IMR-90 (cell line): ENCODE measurements around the gene CARMIL1. TPM values are rescaled to one million over a fixed set of nuclear protein-coding genes. Genes with fewer than 3 reads are reported as not detected.

Source experiments
- ATAC-seq: fragments of 200-7000 bp; cut with Tn5 transposase; 2 replicates; pipeline ENCODE4 v1.9.1; 2020; ENCODE audit warnings: low read depth, mild to moderate bottlenecking, moderate library complexity
- BruUV-seq: library from RNA; stranded (reverse); fragments of 400-500 nt; replicated peaks from 2 replicates; lab custom pipeline; 2021; lab: Mats Ljungman, UMichigan
- CTCF ChIA-PET: fragments of 300-600 bp; formaldehyde crosslinking; extraction: SDS; loops from one replicate; lab custom pipeline; 2021; ENCODE audit warnings: antibody characterized with exemption; lab: Yijun Ruan, JAX
- POLR2A ChIA-PET: fragments of 300-600 bp; sonication (Branson Sonifier 250); formaldehyde crosslinking; loops from one replicate; lab custom pipeline; 2022; ENCODE audit warnings: antibody characterized with exemption; ENCODE audit not compliant: unreplicated experiment; lab: Charles Lee
- DNase-seq: peaks from one replicate; pipeline ENCODE4 v3.0.0; 2013
- H2AFZ ChIP-seq: replicated peaks from 2 replicates; pipeline ENCODE3; 2013; ENCODE audit warnings: low read length, mild to moderate bottlenecking; ENCODE audit not compliant: poor library complexity
- H2AK5ac ChIP-seq: 2 replicates; pipeline ENCODE4 v1.6.1; 2013; ENCODE audit warnings: low read depth, low read length, inconsistent platforms
- H2AK9ac ChIP-seq: replicated peaks from 2 replicates; pipeline ENCODE3; 2013; ENCODE audit warnings: mild to moderate bottlenecking, low read depth, low read length, moderate library complexity; ENCODE audit not compliant: poor library complexity
- H2BK120ac ChIP-seq: 2 replicates; pipeline ENCODE4 v1.6.1; 2013; ENCODE audit warnings: low read depth, low read length, inconsistent platforms
- H2BK15ac ChIP-seq: 3 replicates; pipeline ENCODE4 v1.6.1; 2013; ENCODE audit warnings: low read depth, low read length, inconsistent platforms
- H2BK20ac ChIP-seq: 2 replicates; pipeline ENCODE4 v1.6.1; 2013; ENCODE audit warnings: low read depth, mild to moderate bottlenecking, inconsistent platforms, low read length, moderate library complexity
- H2BK5ac ChIP-seq: 2 replicates; pipeline ENCODE4 v1.6.1; 2013; ENCODE audit warnings: mild to moderate bottlenecking, low read depth, low read length, inconsistent platforms; ENCODE audit not compliant: poor library complexity, severe bottlenecking
- H3K14ac ChIP-seq: replicated peaks from 2 replicates; pipeline ENCODE4 v1.6.1; 2013; ENCODE audit warnings: low read depth, low read length, inconsistent platforms
- H3K18ac ChIP-seq: 2 replicates; pipeline ENCODE4 v1.6.1; 2013; ENCODE audit warnings: low read depth, low read length, control low read depth
- H3K23ac ChIP-seq: 2 replicates; pipeline ENCODE4 v1.6.1; 2013; ENCODE audit warnings: low read depth, low read length, inconsistent platforms
- H3K27ac ChIP-seq: 2 replicates; pipeline ENCODE4 v1.5.1; 2013; ENCODE audit warnings: mild to moderate bottlenecking, control low read depth, low read length; ENCODE audit not compliant: insufficient read depth
- H3K27me3 ChIP-seq: 2 replicates; pipeline ENCODE4 v1.6.1; 2013; ENCODE audit warnings: low read length; ENCODE audit not compliant: control insufficient read depth, insufficient read depth
- H3K36me3 ChIP-seq: 2 replicates; pipeline ENCODE4 v1.6.1; 2013; ENCODE audit warnings: low read length, mixed read lengths; ENCODE audit not compliant: control insufficient read depth, insufficient read depth
- H3K4ac ChIP-seq: 2 replicates; pipeline ENCODE4 v1.6.1; 2013; ENCODE audit warnings: low read depth, low read length, inconsistent platforms
- H3K4me1 ChIP-seq: 2 replicates; pipeline ENCODE4 v1.6.1; 2013; ENCODE audit warnings: low read length, mixed read lengths; ENCODE audit not compliant: control insufficient read depth, insufficient read depth
- H3K4me2 ChIP-seq: 2 replicates; pipeline ENCODE4 v1.6.1; 2013; ENCODE audit warnings: low read depth, mild to moderate bottlenecking, control low read depth, low read length, moderate library complexity
- H3K4me3 ChIP-seq: 2 replicates; pipeline ENCODE4 v1.5.1; 2013; ENCODE audit warnings: low read depth, mild to moderate bottlenecking, control low read depth, low read length, moderate library complexity; ENCODE audit not compliant: insufficient read depth
- H3K56ac ChIP-seq: 2 replicates; pipeline ENCODE4 v1.6.1; 2013; ENCODE audit warnings: low read length, inconsistent platforms; ENCODE audit not compliant: insufficient read depth; ENCODE audit errors: extremely low read depth
- H3K79me1 ChIP-seq, 2 experiments: 2 replicates each; pipeline ENCODE4 v1.6.1; 2013; ENCODE audit warnings: low read length in 2 of 2, inconsistent platforms in 1 of 2, low read depth in 1 of 2
- H3K9ac ChIP-seq: 2 replicates; pipeline ENCODE4 v1.6.1; 2013; ENCODE audit warnings: low read depth, low read length, control low read depth
- H3K9me1 ChIP-seq: 2 replicates; pipeline ENCODE4 v1.6.1; 2013; ENCODE audit warnings: low read length, inconsistent platforms; ENCODE audit not compliant: insufficient read depth
- H3K9me3 ChIP-seq: 2 replicates; pipeline ENCODE4 v1.6.1; 2013; ENCODE audit warnings: low read length; ENCODE audit not compliant: control insufficient read depth, insufficient read depth
- H4K20me1 ChIP-seq: 2 replicates; pipeline ENCODE4 v1.6.1; 2013; ENCODE audit warnings: low read length, inconsistent platforms; ENCODE audit not compliant: insufficient read depth
- H4K5ac ChIP-seq: 2 replicates; pipeline ENCODE4 v1.6.1; 2013; ENCODE audit warnings: mild to moderate bottlenecking, low read depth, low read length, control low read depth
- H4K8ac ChIP-seq, 2 experiments: 2 replicates each; pipeline ENCODE4 v1.6.1; 2013; ENCODE audit warnings: low read depth in 2 of 2, low read length in 2 of 2, control low read depth in 1 of 2, inconsistent platforms in 1 of 2
- H4K91ac ChIP-seq: 2 replicates; pipeline ENCODE4 v1.6.1; 2013; ENCODE audit warnings: low read depth, low read length, inconsistent platforms; ENCODE audit not compliant: insufficient read depth
- BHLHE40 ChIP-seq: fragments of 150-350 bp; IDR thresholded peaks from 2 replicates; pipeline ENCODE4 v1.6.1; 2016; ENCODE audit warnings: mild to moderate bottlenecking, low read depth, low read length
- CEBPB ChIP-seq: IDR thresholded peaks from 2 replicates; pipeline ENCODE4 v1.6.1; 2012; ENCODE audit warnings: low read depth, low read length, improper control_type of control experiment
- CHD1 ChIP-seq: IDR thresholded peaks from 2 replicates; pipeline ENCODE4 v1.6.1; 2012; ENCODE audit warnings: low read depth, low read length, improper control_type of control experiment
- MAFK ChIP-seq: IDR thresholded peaks from 2 replicates; pipeline ENCODE4 v1.6.1; 2012; ENCODE audit warnings: low read depth, low read length, improper control_type of control experiment
- MAZ ChIP-seq: IDR thresholded peaks from 2 replicates; pipeline ENCODE4 v1.6.1; 2012; ENCODE audit warnings: low read depth, mild to moderate bottlenecking, low read length, improper control_type of control experiment, moderate library complexity, borderline replicate concordance
- MXI1 ChIP-seq: IDR thresholded peaks from 2 replicates; pipeline ENCODE4 v1.6.1; 2012; ENCODE audit warnings: low read depth, mild to moderate bottlenecking, low read length, moderate library complexity, borderline replicate concordance
- NFE2L2 ChIP-seq: fragments of 150-350 bp; IDR thresholded peaks from 2 replicates; pipeline ENCODE4 v1.6.1; 2016; ENCODE audit warnings: low read depth, mild to moderate bottlenecking, low read length
- POLR2A ChIP-seq: IDR thresholded peaks from 2 replicates; pipeline ENCODE4 v1.6.1; 2012; ENCODE audit warnings: mild to moderate bottlenecking, low read depth, low read length
- RAD21 ChIP-seq: IDR thresholded peaks from 2 replicates; pipeline ENCODE4 v1.6.1; 2012; ENCODE audit warnings: low read length, improper control_type of control experiment
- RCOR1 ChIP-seq: IDR thresholded peaks from 2 replicates; pipeline ENCODE4 v1.6.1; 2012; ENCODE audit warnings: mild to moderate bottlenecking, low read length, improper control_type of control experiment; ENCODE audit not compliant: insufficient replicate concordance
- RFX5 ChIP-seq: IDR thresholded peaks from 2 replicates; pipeline ENCODE4 v1.8.0; 2012; ENCODE audit warnings: low read depth, mild to moderate bottlenecking, low read length, moderate library complexity
- WGBS, 2 experiments: methylation state at CpG; one replicate each; pipeline versions ENCODE4 v1.1.5 to v1.1.7; 2013; ENCODE audit warnings: missing lambda C conversion rate in 2 of 2; ENCODE audit not compliant: insufficient read length in 1 of 2; ENCODE audit errors: extremely low coverage in 2 of 2; 5-methylcytosine and 5-hydroxymethylcytosine counted together
- dilution Hi-C: fragments of 300-500 bp; cut with HindIII; formaldehyde crosslinking; loops from one replicate; pipeline ENCODE4 v1.14.3; 2018; ENCODE audit warnings: low sequenced_read_pairs; ENCODE audit not compliant: unreplicated experiment
- in situ Hi-C: fragments of 300-500 bp; cut with MboI; formaldehyde crosslinking; loops from 3 replicates; pipeline ENCODE4 v1.14.3; 2019; ENCODE audit warnings: low sequenced_read_pairs, inconsistent platforms, mixed read lengths
- intact Hi-C: fragments of 100-400 bp; cut with micrococcal nuclease; formaldehyde crosslinking; loops from 2 replicates; pipeline ENCODE4 v1.10.0; 2022
- polyA plus RNA-seq, 3 experiments: library from polyadenylated mRNA; depleted of rRNA; stranded (reverse); fragments of >200 nt; gene quantifications; 2 replicates each; pipeline ENCODE4 v1.2.3, GENCODE V29; 2012; ENCODE audit warnings: low replicate concordance in 1 of 3
- total RNA-seq: library from RNA; depleted of rRNA; stranded (reverse); fragments of >200 nt; gene quantifications from 2 replicates; pipeline ENCODE4 v1.2.3, GENCODE V29; 2012
- TF ChIP-seq, protein P1 (sequence below): conservative IDR thresholded peaks from 2 replicates; pipeline ENCODE4 v1.5.1; 2012; ENCODE audit warnings: mild to moderate bottlenecking, low read depth, low read length, improper control_type of control experiment
- TF ChIP-seq, protein P2 (sequence below): fragments of 150-350 bp; IDR thresholded peaks from 2 replicates; pipeline ENCODE4 v1.6.1; 2017; ENCODE audit warnings: mild to moderate bottlenecking, antibody characterized with exemption, low read length, low read depth

Gene CARMIL1
- total and polyA plus RNA-seq, 2 of the 4 experiments (the other 2 are of a cell fraction): 1.3 to 2.9 TPM

DNA sequence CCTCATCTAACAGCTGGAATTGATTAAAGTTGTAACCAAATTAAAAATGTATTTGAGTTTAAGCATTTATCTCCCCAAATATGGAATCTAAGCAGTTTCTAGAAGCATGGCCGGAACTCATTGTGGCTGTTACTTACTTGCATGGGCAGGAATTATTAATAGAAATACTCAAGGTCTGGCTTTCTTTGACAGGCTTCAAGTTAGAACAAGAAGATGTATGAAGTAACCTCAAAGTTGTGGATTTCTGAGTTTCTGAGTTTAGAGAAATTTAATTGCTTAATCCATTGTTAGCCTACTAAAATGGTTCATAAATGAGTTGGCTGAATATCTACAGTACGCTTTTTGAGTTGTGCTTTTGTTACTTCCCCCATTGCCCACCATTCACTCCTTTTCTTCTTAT, 7.7 kb downstream of the CARMIL1 start:
- Histone ChIP-seq H2AFZ (no peak overlapping the region), H4K91ac (no peak overlapping the region), H3K4me1 (no peaks in the 10 kb centered on the region), H4K20me1 (no peaks in the 10 kb centered on the region), H4K5ac (no peak overlapping the region), H3K27ac (no peak overlapping the region), H3K9me3 (no peaks in the 10 kb centered on the region), H2BK15ac (no peak overlapping the region), H3K9me1 (no peaks in the 10 kb centered on the region), H3K4me2 (no peak overlapping the region), H3K79me1 (no peaks in the 10 kb centered on the region), H2AK9ac (no peak overlapping the region), H3K4me3 (no peak overlapping the region), H3K18ac (no peak overlapping the region), H2AK5ac (no peak overlapping the region), H2BK5ac (no peak overlapping the region), H3K36me3 (no peaks in the 10 kb centered on the region), H3K56ac (no peak overlapping the region), H2BK20ac (no peak overlapping the region), H2BK120ac (no peak overlapping the region), H3K23ac (no peak overlapping the region), H4K8ac (no peak overlapping the region), H3K27me3 (no peaks in the 10 kb centered on the region), H3K9ac (no peak overlapping the region), H3K4ac (no peak overlapping the region), H3K14ac (no peak overlapping the region)
- intact Hi-C loops (no loop called here), dilution Hi-C loops (no loop called here), in situ Hi-C loops (no loop called here)
- no CpG with 5 or more reads among the region's 2 CpGs for WGBS, 2 experiments
- POLR2A ChIA-PET: no interaction called here
- DNase-seq (no peak), ATAC-seq (no peak)
- CTCF ChIA-PET: no interaction called here
- TF ChIP-seq CHD1 (no peak), MXI1 (no peak), RAD21 (no peak), CEBPB (no peak), MAFK (no peak), RFX5 (no peak), MAZ (no peak), BHLHE40 (no peak), NFE2L2 (no peak), RCOR1 (no peak), POLR2A (no peak)
- TF ChIP-seq, protein P1, sequence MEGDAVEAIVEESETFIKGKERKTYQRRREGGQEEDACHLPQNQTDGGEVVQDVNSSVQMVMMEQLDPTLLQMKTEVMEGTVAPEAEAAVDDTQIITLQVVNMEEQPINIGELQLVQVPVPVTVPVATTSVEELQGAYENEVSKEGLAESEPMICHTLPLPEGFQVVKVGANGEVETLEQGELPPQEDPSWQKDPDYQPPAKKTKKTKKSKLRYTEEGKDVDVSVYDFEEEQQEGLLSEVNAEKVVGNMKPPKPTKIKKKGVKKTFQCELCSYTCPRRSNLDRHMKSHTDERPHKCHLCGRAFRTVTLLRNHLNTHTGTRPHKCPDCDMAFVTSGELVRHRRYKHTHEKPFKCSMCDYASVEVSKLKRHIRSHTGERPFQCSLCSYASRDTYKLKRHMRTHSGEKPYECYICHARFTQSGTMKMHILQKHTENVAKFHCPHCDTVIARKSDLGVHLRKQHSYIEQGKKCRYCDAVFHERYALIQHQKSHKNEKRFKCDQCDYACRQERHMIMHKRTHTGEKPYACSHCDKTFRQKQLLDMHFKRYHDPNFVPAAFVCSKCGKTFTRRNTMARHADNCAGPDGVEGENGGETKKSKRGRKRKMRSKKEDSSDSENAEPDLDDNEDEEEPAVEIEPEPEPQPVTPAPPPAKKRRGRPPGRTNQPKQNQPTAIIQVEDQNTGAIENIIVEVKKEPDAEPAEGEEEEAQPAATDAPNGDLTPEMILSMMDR: no peak
- TF ChIP-seq, protein P2, sequence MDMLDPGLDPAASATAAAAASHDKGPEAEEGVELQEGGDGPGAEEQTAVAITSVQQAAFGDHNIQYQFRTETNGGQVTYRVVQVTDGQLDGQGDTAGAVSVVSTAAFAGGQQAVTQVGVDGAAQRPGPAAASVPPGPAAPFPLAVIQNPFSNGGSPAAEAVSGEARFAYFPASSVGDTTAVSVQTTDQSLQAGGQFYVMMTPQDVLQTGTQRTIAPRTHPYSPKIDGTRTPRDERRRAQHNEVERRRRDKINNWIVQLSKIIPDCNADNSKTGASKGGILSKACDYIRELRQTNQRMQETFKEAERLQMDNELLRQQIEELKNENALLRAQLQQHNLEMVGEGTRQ: no peak
- BruUV-seq: no TSS peak
